HL-60 (cell line): ENCODE measurements around the gene ASS1.

ENCODE experiments used
- DNase-seq, 2 experiments: peaks; one replicate each; pipeline ENCODE4 v3.0.0-alpha.2; 2010 to 2020; ENCODE audit warnings: low read depth in 1 of 2, low spot score in 1 of 2
- H3K27ac ChIP-seq: fragments of 250-450 bp; sonication (Bioruptor Pico); replicated peaks from 2 replicates; pipeline ENCODE4 v1.5.1; 2020; ENCODE audit warnings: mild to moderate bottlenecking, moderate library complexity
- H3K27me3 ChIP-seq: fragments of 250-450 bp; sonication (Bioruptor Pico); 2 replicates; pipeline ENCODE4 v1.5.1; 2021; ENCODE audit warnings: mild to moderate bottlenecking, moderate library complexity; ENCODE audit not compliant: insufficient read depth, poor library complexity, severe bottlenecking
- H3K4me3 ChIP-seq: replicated peaks from 2 replicates; pipeline ENCODE4 v1.5.1; 2011; ENCODE audit warnings: mild to moderate bottlenecking, control low read depth, low read length; ENCODE audit not compliant: insufficient read depth
- CTCF ChIP-seq: IDR thresholded peaks from one replicate; pipeline ENCODE4 v1.5.1; 2011; ENCODE audit warnings: low read length, control low read depth, inconsistent platforms; ENCODE audit not compliant: insufficient read depth
- GABPA ChIP-seq: IDR thresholded peaks from 2 replicates; pipeline ENCODE4 v1.6.1; 2012; ENCODE audit warnings: low read depth
- POLR2AphosphoS5 ChIP-seq: IDR thresholded peaks from 2 replicates; pipeline ENCODE4 v1.6.1; 2012; ENCODE audit warnings: low read depth
- SPI1 ChIP-seq: IDR thresholded peaks from 2 replicates; pipeline ENCODE4 v1.6.1; 2012; ENCODE audit warnings: low read depth, mild to moderate bottlenecking, borderline replicate concordance
- TF ChIP-seq, protein P1 (sequence below): IDR thresholded peaks from 2 replicates; pipeline ENCODE4 v1.6.1; 2012; ENCODE audit warnings: low read depth; ENCODE audit not compliant: insufficient replicate concordance

The ASS1 gene

GRCh38 chr9:130473009-130473408, 28.2 kb downstream of the ASS1 start:
- TF ChIP-seq SPI1 (no peak), POLR2AphosphoS5 (no peak), GABPA (no peak), CTCF (no peak)
- TF ChIP-seq, protein P1, sequence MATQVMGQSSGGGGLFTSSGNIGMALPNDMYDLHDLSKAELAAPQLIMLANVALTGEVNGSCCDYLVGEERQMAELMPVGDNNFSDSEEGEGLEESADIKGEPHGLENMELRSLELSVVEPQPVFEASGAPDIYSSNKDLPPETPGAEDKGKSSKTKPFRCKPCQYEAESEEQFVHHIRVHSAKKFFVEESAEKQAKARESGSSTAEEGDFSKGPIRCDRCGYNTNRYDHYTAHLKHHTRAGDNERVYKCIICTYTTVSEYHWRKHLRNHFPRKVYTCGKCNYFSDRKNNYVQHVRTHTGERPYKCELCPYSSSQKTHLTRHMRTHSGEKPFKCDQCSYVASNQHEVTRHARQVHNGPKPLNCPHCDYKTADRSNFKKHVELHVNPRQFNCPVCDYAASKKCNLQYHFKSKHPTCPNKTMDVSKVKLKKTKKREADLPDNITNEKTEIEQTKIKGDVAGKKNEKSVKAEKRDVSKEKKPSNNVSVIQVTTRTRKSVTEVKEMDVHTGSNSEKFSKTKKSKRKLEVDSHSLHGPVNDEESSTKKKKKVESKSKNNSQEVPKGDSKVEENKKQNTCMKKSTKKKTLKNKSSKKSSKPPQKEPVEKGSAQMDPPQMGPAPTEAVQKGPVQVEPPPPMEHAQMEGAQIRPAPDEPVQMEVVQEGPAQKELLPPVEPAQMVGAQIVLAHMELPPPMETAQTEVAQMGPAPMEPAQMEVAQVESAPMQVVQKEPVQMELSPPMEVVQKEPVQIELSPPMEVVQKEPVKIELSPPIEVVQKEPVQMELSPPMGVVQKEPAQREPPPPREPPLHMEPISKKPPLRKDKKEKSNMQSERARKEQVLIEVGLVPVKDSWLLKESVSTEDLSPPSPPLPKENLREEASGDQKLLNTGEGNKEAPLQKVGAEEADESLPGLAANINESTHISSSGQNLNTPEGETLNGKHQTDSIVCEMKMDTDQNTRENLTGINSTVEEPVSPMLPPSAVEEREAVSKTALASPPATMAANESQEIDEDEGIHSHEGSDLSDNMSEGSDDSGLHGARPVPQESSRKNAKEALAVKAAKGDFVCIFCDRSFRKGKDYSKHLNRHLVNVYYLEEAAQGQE: no peak
- no peak overlapping the region for H3K4me3 ChIP-seq
- H3K27ac ChIP-seq: no peak overlapping the region
- DNase-seq: no peak
- H3K27me3 ChIP-seq: no peaks in the 10 kb centered on the region

- TF ChIP-seq, protein P1: no peak
- TF ChIP-seq CTCF (no peak), POLR2AphosphoS5 (no peak), GABPA (no peak), SPI1 (no peak)
- no peaks in the 10 kb centered on the region for H3K27me3 ChIP-seq
- no peak overlapping the region for H3K27ac ChIP-seq
- H3K4me3 ChIP-seq: no peak overlapping the region
- no peak for DNase-seq
Observed at GRCh38 chr9:130473566-130473965, 28.8 kb downstream of the ASS1 start.

GRCh38 chr9:130474106-130474505, 29.3 kb downstream of the ASS1 start:
- no peaks in the 10 kb centered on the region for H3K27me3 ChIP-seq
- no peak overlapping the region for H3K27ac ChIP-seq
- TF ChIP-seq, protein P1: no peak
- TF ChIP-seq POLR2AphosphoS5 (no peak), CTCF (no peak), SPI1 (no peak), GABPA (no peak)
- no peak overlapping the region for H3K4me3 ChIP-seq
- DNase-seq: no peak
